GM12873 (cell line): ENCODE data around the gene PTPN3.

Source experiments
- TF ChIP-seq, protein P1 (sequence below): IDR thresholded peaks from 2 replicates; pipeline ENCODE4 v1.5.1; 2012; ENCODE audit warnings: low read depth, mild to moderate bottlenecking, moderate library complexity, low read length, control low read depth; ENCODE audit not compliant: insufficient read depth; ENCODE audit errors: missing control alignments

Gene PTPN3

DNA sequence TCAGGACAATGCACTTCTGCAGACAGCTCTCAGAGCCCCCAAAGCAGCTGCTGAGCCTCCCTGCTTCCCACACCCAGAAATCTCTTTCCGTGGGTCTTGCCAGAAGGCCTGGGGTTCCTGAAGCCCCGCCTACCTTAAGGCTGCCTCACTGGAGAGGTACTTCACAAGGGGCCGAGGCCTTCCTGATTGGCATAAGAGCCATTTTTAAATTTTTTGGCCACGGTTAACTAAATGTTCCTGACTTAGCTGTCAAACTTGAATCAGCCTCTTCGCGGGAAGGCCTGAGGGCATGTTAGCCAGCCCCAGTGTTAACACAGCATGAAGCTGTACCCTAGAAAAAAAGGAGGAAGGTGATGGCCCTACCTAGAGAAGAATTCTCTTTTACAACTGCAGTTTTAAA is 156.5 kb downstream of the PTPN3 start:
- TF ChIP-seq, protein P1, sequence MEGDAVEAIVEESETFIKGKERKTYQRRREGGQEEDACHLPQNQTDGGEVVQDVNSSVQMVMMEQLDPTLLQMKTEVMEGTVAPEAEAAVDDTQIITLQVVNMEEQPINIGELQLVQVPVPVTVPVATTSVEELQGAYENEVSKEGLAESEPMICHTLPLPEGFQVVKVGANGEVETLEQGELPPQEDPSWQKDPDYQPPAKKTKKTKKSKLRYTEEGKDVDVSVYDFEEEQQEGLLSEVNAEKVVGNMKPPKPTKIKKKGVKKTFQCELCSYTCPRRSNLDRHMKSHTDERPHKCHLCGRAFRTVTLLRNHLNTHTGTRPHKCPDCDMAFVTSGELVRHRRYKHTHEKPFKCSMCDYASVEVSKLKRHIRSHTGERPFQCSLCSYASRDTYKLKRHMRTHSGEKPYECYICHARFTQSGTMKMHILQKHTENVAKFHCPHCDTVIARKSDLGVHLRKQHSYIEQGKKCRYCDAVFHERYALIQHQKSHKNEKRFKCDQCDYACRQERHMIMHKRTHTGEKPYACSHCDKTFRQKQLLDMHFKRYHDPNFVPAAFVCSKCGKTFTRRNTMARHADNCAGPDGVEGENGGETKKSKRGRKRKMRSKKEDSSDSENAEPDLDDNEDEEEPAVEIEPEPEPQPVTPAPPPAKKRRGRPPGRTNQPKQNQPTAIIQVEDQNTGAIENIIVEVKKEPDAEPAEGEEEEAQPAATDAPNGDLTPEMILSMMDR = no peak

DNA sequence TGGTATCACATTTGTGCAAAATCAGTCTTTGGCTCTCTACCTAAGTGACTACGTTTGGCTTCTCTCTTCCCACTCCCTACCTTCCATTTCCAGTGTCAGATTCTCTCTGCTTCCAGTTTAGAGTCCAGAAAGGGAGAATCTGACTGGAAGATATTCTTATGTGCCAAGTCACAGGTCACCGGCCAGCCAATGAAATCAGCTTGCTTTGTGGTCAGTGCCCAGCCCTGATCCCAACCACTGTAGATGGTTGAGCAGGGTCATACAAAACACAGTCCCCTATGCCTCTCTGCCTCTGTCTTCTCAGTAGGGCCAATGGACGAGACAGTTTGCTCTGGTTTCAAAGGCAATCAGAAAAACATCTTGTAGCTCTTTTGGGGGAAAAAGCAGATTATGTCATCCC is 161.7 kb downstream of the PTPN3 start:
- TF ChIP-seq, protein P1 = no peak

DNA sequence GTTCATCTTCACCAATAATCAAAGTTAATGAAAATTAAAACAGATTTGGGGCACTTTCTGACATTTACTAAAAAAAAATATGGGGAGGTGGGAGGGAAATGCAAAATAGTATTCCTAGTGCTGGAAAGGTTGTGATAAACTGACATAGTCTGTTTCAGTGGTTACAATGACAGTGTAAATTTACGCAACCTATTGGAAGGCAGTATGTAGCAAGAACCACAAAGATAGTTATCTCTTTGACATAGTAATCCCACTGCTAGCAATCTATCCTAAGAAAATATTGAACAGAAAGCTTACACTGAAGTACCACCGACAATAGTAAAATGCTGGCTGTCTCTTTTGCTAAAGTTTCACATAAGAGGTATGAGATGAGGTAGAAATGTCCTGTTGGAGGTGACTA is 162.2 kb downstream of the PTPN3 start:
- TF ChIP-seq, protein P1 = no peak

DNA sequence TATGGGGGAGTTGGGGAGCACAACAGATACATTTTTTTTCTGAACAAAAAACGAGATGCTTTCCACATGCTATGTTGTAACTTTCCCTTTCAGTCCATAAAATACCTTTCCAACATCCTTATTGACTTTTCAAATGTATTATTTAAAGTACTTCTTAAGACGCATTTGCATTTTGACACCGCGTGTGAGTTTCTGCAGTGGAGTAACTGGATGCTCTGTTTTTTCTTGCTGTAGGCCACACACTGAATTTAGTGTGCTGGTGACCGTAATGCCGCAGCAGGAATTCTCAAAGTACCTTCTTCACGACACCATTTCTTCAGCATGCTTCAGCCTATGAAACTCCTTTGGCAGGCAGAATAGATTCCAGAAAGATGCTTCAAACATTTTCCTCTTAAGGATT is 163.0 kb downstream of the PTPN3 start:
- TF ChIP-seq, protein P1 = no peak

DNA sequence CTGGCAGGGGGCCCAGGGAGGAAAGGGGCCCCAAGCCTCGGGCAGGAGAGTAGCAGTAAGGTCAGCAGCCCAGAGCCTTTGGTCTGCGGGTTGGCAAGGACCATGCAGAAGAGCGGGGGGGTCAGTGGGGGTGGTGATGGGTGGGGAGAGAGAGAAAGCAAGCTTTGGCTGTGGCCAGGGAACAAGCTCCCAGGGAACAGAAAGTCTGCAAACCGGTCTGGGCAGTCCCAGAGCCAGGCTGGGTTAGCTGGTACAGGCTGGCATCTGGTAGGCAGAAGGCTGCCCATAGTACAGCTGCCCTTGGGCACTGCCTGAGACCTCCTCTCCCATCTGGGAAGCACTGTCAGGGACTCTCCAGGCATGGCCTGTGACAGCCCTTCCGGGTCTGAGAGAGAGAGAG is 166.8 kb downstream of the PTPN3 start:
- TF ChIP-seq, protein P1 = no peak

DNA sequence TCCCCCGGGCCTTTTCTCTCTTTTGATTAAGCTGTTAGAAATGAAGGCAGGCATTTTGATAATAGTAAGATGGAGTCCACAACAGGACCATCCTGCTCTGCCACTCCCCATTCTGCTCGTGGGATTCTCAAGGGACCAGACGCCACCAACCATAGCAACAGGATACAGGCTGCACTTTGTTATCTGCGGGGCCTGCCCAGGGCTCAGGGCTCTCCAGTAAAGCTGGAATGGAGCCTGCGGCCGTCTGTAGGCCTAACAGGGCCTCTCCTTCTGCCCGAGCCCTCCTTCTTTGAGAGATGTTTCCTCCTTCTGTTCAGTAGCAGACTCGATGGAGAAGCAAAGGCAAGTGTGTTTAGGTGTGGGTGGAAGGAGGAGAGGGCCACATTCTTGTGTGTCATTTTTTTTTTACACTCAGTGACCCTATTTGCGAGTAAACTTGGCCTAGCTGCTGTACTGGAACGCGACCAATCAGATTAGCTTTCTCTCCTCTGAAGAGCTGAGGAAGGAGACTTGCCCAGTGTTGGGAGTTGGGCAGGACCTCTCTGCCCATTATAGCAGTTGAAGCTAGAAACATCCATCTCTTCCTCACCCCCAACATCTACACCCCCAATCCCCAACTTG is 168.4 kb downstream of the PTPN3 start:
- TF ChIP-seq, protein P1 = no peak

DNA sequence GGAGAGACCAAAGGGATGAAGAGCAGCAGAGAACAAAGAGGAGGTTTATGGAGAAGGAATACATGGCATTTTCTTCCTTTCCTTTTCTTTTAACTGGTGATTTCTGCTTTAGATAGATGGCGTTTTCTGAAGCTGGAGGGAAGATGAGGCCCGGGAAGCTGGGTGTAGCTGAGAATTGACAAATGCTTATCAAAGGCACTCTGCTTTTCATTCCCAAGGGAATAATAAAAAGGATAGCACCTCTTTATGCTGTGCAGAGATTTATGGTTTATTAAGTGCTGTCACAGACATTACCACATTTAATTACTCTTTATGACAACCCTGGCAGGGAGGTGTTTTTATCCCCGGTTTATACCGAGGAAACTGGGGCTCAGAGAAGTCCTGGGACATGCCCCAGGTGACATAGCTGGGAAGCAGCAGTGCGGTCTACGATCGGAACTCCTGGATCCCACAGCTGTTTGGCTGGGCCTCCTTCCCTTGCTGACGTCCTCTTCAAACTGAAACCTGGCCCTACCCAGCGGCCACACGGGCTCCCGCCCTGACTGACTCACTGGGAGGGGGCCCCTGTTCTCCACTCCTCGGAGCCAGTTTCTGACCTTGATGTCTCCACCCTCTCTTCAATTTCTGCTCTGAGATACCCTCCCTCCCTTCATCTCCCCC is 169.0 kb downstream of the PTPN3 start:
- TF ChIP-seq, protein P1 = no peak
